Measurements from ENCODE around the gene IRS1. TPM values are rescaled to one million over a fixed set of nuclear protein-coding genes. Genes with fewer than 3 reads are reported as not detected.

IRS1 gene
- total and polyA plus RNA-seq, 2 donors (not counting 1 experiment from before 2014, with no cell fraction given) = 14.3 to 29.1 TPM

DNA sequence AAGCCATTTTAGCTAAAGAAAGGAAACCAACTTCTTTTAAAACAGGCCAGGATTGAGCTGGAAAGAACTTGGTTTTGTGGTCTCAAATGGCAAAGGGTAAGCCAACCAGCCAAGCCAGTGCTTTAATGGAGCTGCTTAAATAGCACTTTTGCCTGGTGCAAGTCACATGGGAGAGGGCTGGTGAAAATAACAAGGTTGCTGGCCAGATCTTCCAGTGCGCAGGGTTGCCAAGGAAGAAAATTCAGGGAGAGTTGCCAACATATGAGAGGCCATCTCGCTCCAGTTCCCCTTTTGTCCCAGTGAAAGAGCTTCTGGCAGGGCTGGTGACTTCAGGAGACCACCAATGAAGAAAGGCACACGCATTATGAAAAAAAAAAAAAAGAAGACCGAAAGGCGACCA is 57.3 kb downstream of the IRS1 start:
- H3K27ac ChIP-seq (ENCODE audit: insufficient read depth, low read length) = peak overlapping the region; percentile 26
- no peaks in the 10 kb centered on the region for H4K20me1 ChIP-seq (ENCODE audit: control insufficient read depth, extremely low read depth, insufficient read depth, low read length)
- peak overlapping the region; percentile 66 for H3K4me2 ChIP-seq (ENCODE audit: extremely low read depth, insufficient read depth, low read length)
- peak; percentile 58 to 76 for DNase-seq (ENCODE audit: low read depth in 2 of 2)
- peaks cover 9% of the 10 kb centered on the region for H3K4me1 ChIP-seq (ENCODE audit: control insufficient read depth, extremely low read depth, insufficient read depth, low read length)
- no peaks in the 10 kb centered on the region for H3K9me3 ChIP-seq (ENCODE audit: control insufficient read depth, insufficient read depth, low read depth, low read length)
- H3K79me2 ChIP-seq (ENCODE audit: control insufficient read depth, insufficient read depth, low read length) = peaks cover 91% of the 10 kb centered on the region
- H3K36me3 ChIP-seq (ENCODE audit: control insufficient read depth, insufficient read depth, low read length) = peaks cover 3% of the 10 kb centered on the region
- no peak overlapping the region for H2AFZ ChIP-seq (ENCODE audit: low read length)
- no peaks in the 10 kb centered on the region for H3K27me3 ChIP-seq (ENCODE audit: control insufficient read depth, insufficient read depth, low read length)
- H3K9ac ChIP-seq (ENCODE audit: insufficient read depth, low read length) = no peak overlapping the region
- no peak for TF ChIP-seq EZH2 (IDR thresholded peaks at IDR 0.05; ENCODE audit: low read length, missing control alignments)
- TF ChIP-seq, protein P1, sequence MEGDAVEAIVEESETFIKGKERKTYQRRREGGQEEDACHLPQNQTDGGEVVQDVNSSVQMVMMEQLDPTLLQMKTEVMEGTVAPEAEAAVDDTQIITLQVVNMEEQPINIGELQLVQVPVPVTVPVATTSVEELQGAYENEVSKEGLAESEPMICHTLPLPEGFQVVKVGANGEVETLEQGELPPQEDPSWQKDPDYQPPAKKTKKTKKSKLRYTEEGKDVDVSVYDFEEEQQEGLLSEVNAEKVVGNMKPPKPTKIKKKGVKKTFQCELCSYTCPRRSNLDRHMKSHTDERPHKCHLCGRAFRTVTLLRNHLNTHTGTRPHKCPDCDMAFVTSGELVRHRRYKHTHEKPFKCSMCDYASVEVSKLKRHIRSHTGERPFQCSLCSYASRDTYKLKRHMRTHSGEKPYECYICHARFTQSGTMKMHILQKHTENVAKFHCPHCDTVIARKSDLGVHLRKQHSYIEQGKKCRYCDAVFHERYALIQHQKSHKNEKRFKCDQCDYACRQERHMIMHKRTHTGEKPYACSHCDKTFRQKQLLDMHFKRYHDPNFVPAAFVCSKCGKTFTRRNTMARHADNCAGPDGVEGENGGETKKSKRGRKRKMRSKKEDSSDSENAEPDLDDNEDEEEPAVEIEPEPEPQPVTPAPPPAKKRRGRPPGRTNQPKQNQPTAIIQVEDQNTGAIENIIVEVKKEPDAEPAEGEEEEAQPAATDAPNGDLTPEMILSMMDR (conservative IDR thresholded peaks at IDR 0.05 in 1 of 2, IDR thresholded peaks at IDR 0.05 in 1 of 2; ENCODE audit: low read depth in 1 of 2, low read length in 2 of 2) = no peak
- peak overlapping the region in 1 of 4 experiments; percentile 2 for H3K4me3 ChIP-seq (replicated peaks in 1 of 4; ENCODE audit: control extremely low read depth in 1 of 4, insufficient read depth in 1 of 4, low read depth in 3 of 4, low read length in 4 of 4)

DNA sequence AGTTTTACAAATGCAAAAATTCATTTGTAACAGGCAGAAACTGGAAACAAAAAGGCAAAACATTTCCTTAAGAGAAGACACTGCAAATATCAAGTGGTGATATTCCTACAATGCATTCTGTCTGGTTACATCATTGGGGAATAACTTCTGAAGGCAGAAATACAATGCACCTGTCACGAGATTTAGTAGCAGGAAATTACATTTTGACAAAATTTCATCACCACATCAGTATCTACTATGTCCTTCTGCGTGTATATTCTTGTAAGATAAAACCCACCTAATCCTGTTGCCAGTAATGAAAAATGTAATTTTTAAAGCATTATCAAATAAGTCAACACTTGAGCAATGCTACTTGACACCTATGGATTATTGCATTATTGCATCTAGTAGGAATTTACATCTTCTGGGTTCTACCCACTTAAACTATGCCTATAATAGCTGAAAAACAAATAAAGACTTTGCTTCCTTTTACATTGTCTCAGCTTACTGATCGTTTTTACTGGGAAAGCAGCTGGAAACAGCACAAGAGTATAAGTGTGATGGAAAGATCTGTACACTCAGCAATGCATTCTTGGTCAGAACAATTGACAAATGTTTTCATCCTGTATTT is 59.5 kb downstream of the IRS1 start:
- no peaks in the 10 kb centered on the region for H4K20me1 ChIP-seq (ENCODE audit: control insufficient read depth, extremely low read depth, insufficient read depth, low read length)
- H3K4me1 ChIP-seq (ENCODE audit: control insufficient read depth, extremely low read depth, insufficient read depth, low read length) = peaks cover 9% of the 10 kb centered on the region

DNA sequence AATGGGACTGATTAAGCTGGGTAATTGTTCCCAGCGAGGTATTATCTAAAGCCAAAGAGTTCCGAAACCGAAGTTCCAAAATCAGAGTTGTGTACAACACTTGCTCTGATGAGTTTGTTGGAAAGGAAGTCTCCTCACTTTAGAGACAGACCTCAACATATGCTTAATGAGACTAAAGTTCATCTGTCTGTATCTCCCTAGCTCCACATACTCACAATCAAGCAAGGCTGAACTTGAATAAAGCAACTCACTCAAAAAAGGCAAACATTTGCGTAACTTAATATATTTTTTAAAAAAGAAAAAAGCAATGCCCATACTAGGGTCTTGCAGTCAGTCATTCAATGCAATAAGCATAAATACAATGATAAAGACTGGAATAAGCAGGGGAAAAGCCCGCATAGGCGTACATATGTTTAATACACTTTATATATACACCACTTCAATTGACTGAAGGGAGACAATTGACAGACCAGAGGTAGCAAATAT is 60.0 kb downstream of the IRS1 start:
- DNase-seq (ENCODE audit: low read depth in 2 of 2) = no peak
- Histone ChIP-seq H3K4me1 (ENCODE audit: control insufficient read depth, extremely low read depth, insufficient read depth, low read length) (peaks cover 9% of the 10 kb centered on the region), H3K4me2 (ENCODE audit: extremely low read depth, insufficient read depth, low read length) (no peak overlapping the region), H3K27me3 (ENCODE audit: control insufficient read depth, insufficient read depth, low read length) (no peaks in the 10 kb centered on the region), H3K9me3 (ENCODE audit: control insufficient read depth, insufficient read depth, low read depth, low read length) (no peaks in the 10 kb centered on the region), H3K9ac (ENCODE audit: insufficient read depth, low read length) (no peak overlapping the region), H3K27ac (ENCODE audit: insufficient read depth, low read length) (no peak overlapping the region), H3K79me2 (ENCODE audit: control insufficient read depth, insufficient read depth, low read length) (peaks cover 79% of the 10 kb centered on the region), H3K4me3 (replicated peaks in 1 of 4; ENCODE audit: control extremely low read depth in 1 of 4, insufficient read depth in 1 of 4, low read depth in 3 of 4, low read length in 4 of 4) (no peak overlapping the region), H2AFZ (ENCODE audit: low read length) (no peak overlapping the region), H3K36me3 (ENCODE audit: control insufficient read depth, insufficient read depth, low read length) (peaks cover 4% of the 10 kb centered on the region), H4K20me1 (ENCODE audit: control insufficient read depth, extremely low read depth, insufficient read depth, low read length) (no peaks in the 10 kb centered on the region)
- no peak for TF ChIP-seq EZH2 (IDR thresholded peaks at IDR 0.05; ENCODE audit: low read length, missing control alignments)
- TF ChIP-seq, protein P1 (conservative IDR thresholded peaks at IDR 0.05 in 1 of 2, IDR thresholded peaks at IDR 0.05 in 1 of 2; ENCODE audit: low read depth in 1 of 2, low read length in 2 of 2) = no peak

More for the DNA sequence above, 59.5 kb downstream of the IRS1 start:
- Histone ChIP-seq H3K27ac (ENCODE audit: insufficient read depth, low read length) (no peak overlapping the region), H3K79me2 (ENCODE audit: control insufficient read depth, insufficient read depth, low read length) (peaks cover 83% of the 10 kb centered on the region), H3K9me3 (ENCODE audit: control insufficient read depth, insufficient read depth, low read depth, low read length) (no peaks in the 10 kb centered on the region), H3K4me2 (ENCODE audit: extremely low read depth, insufficient read depth, low read length) (no peak overlapping the region), H3K4me3 (replicated peaks in 1 of 4; ENCODE audit: control extremely low read depth in 1 of 4, insufficient read depth in 1 of 4, low read depth in 3 of 4, low read length in 4 of 4) (no peak overlapping the region), H3K36me3 (ENCODE audit: control insufficient read depth, insufficient read depth, low read length) (peaks cover 4% of the 10 kb centered on the region), H3K9ac (ENCODE audit: insufficient read depth, low read length) (no peak overlapping the region), H3K27me3 (ENCODE audit: control insufficient read depth, insufficient read depth, low read length) (no peaks in the 10 kb centered on the region), H2AFZ (ENCODE audit: low read length) (no peak overlapping the region)
- no peak for DNase-seq (ENCODE audit: low read depth in 2 of 2)
- TF ChIP-seq, protein P1 (conservative IDR thresholded peaks at IDR 0.05 in 1 of 2, IDR thresholded peaks at IDR 0.05 in 1 of 2; ENCODE audit: low read depth in 1 of 2, low read length in 2 of 2) = no peak
- no peak for TF ChIP-seq EZH2 (IDR thresholded peaks at IDR 0.05; ENCODE audit: low read length, missing control alignments)

All from fibroblast of lung (primary cell).